Peyer's patch (tissue), 4 donors: ENCODE results near the gene KCNK2. TPM values are rescaled to one million over a fixed set of nuclear protein-coding genes. Genes with fewer than 3 reads are reported as not detected.
"Not testable (repeated sequence)": the region's sequence is repeated elsewhere in the genome, so short reads cannot be mapped to it uniquely, and the experiment has no call there.

Experiments used
- DNase-seq, 3 donors: peaks; one replicate each; pipeline ENCODE4 v3.0.0-alpha.2; 2017 to 2019
- H3K27ac ChIP-seq, 4 donors: fragments of 200-600 bp; sonication (generic); one replicate each; pipeline ENCODE4 v1.5.1; 2016 to 2019
- H3K27me3 ChIP-seq, 2 donors: fragments of 200-600 bp; sonication (generic); one replicate each; pipeline ENCODE4 v1.5.1; 2019
- H3K36me3 ChIP-seq, 3 donors: fragments of 200-600 bp; sonication (generic); one replicate each; pipeline ENCODE4 v1.5.1; 2016 to 2019
- H3K4me1 ChIP-seq, 4 donors: fragments of 200-600 bp; sonication (generic); one replicate each; pipeline ENCODE4 v1.5.1; 2016 to 2019
- H3K4me3 ChIP-seq, 4 donors: fragments of 200-600 bp; sonication (generic); 1 replicate in 3 of 4; 2 replicates in 1 of 4; pipeline ENCODE4 v1.5.1; 2016 to 2019; ENCODE audit warnings: mild to moderate bottlenecking in 1 of 4
- H3K9me3 ChIP-seq, 4 donors: fragments of 200-600 bp; sonication (generic); one replicate each; pipeline ENCODE4 v1.5.1; 2016 to 2019; ENCODE audit warnings: mild to moderate bottlenecking in 1 of 4
- CTCF ChIP-seq, 6 experiments: fragments of 450-650 bp in 4 of 6; fragments of 200-600 bp in 2 of 6; sonication (generic) in 1 of 6; IDR thresholded peaks; one replicate each; pipeline ENCODE4 v1.5.1; 2017 to 2019; ENCODE audit warnings: antibody characterized with exemption in 6 of 6, mild to moderate bottlenecking in 3 of 6, moderate library complexity in 1 of 6
- POLR2A ChIP-seq, 2 donors: fragments of 450-650 bp; IDR thresholded peaks; one replicate each; pipeline ENCODE4 v1.5.1; 2017; ENCODE audit warnings: antibody characterized with exemption in 2 of 2, mild to moderate bottlenecking in 2 of 2, moderate library complexity in 2 of 2
- total RNA-seq, 4 donors: library from RNA; depleted of rRNA; stranded (reverse); fragments of >200 nt; gene quantifications; one replicate each; pipeline ENCODE4 v1.1.0, GENCODE V29; 2016

KCNK2 gene
- total RNA-seq, 4 donors from 2014 or later, result 0.53 to 0.94 (median 0.57) TPM; not detected in 1

- Histone ChIP-seq H3K27me3 (no peaks in the 10 kb centered on the region), H3K9me3 (no peaks in the 10 kb centered on the region), H3K4me1 (no peaks in the 10 kb centered on the region), H3K36me3 (no peaks in the 10 kb centered on the region), H3K4me3 (no peak overlapping the region), H3K27ac (no peak overlapping the region)
- no peak for DNase-seq
- TF ChIP-seq CTCF (IDR thresholded peaks at IDR 0.05) (no peak), POLR2A (IDR thresholded peaks at IDR 0.05) (no peak)
Observed at GRCh38 chr1:215147024-215147423, 64.5 kb downstream of the KCNK2 start.

DNA sequence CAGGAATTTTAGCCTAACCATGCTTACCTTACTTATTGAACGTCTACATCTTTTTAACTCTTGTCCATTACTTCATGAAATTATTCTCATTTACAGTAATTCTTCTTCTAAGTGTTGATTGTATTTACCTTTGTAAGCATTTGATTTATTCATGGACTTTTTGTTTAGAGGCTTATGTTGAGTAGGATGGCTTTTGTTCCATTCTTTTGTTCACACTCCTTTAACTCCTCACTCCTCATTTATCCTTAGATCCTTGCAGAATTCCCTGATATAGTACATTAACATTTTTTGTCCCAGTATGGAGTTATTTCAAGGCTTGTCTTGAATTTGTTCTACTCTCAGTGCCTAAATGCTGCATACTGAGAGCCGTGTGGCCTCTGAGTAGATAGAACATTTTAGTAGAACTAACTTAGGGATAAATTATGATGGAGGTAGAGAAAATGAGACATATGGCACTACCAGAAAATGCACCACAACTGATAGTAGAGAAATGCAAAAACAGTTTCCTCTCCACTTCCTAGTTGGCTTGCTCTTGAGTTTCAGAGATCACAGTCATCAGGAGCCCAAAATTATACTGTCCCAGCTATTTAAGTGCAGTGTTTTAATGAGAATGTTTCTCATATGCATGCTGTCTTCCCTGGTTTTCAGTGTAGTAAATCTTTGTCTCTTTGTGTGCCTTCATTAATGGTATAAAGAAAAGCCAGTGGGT lies 69.5 kb downstream of the KCNK2 start:
- TF ChIP-seq POLR2A (IDR thresholded peaks at IDR 0.05) (no peak), CTCF (IDR thresholded peaks at IDR 0.05) (no peak)
- DNase-seq, result no peak

DNA sequence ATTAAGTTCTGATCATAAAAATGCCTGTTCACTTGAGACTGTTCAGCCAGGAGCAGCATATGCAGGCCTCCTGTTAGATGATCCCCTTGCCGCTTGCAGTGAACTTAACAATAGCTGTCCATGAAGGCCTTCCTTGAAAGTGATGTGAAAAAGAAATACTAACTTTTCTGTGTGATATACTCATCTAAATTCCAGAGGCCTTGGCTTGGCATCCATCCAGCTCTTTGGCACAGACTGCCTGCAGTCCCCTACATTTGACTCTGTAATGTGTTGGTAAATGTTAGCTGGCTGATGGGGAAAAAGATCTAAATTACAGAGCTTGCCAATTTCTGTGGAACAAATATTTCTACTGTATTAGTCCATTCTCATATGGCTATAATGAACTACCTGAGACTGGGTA lies 73.7 kb downstream of the KCNK2 start:
- TF ChIP-seq CTCF (IDR thresholded peaks at IDR 0.05) (no peak), POLR2A (IDR thresholded peaks at IDR 0.05) (no peak)
- no peak overlapping the region for H3K27ac ChIP-seq
- H3K9me3 ChIP-seq, result no peaks in the 10 kb centered on the region
- no peaks in the 10 kb centered on the region for H3K4me1 ChIP-seq
- no peak for DNase-seq
- H3K27me3 ChIP-seq, result no peaks in the 10 kb centered on the region
- H3K36me3 ChIP-seq, result no peaks in the 10 kb centered on the region
- H3K4me3 ChIP-seq, result no peak overlapping the region

More for the DNA sequence above, 69.5 kb downstream of the KCNK2 start:
- no peak overlapping the region for H3K4me3 ChIP-seq
- H3K36me3 ChIP-seq, result no peaks in the 10 kb centered on the region
- H3K9me3 ChIP-seq, result no peaks in the 10 kb centered on the region
- no peaks in the 10 kb centered on the region for H3K27me3 ChIP-seq
- no peak overlapping the region for H3K27ac ChIP-seq
- no peaks in the 10 kb centered on the region for H3K4me1 ChIP-seq

- Histone ChIP-seq H3K27ac (no peak overlapping the region), H3K9me3 (no peaks in the 10 kb centered on the region), H3K4me1 (no peaks in the 10 kb centered on the region), H3K4me3 (no peak overlapping the region), H3K36me3 (no peaks in the 10 kb centered on the region), H3K27me3 (no peaks in the 10 kb centered on the region)
- no peak for DNase-seq
- TF ChIP-seq POLR2A (IDR thresholded peaks at IDR 0.05), result no peak
- no peak for TF ChIP-seq CTCF (IDR thresholded peaks at IDR 0.05)
Observed at GRCh38 chr1:215160351-215160750, 77.8 kb downstream of the KCNK2 start.

GRCh38 chr1:215163144-215163543 lies 80.6 kb downstream of the KCNK2 start:
- DNase-seq, H3K4me3 ChIP-seq, H3K9me3 ChIP-seq, H3K36me3 ChIP-seq, H3K4me1 ChIP-seq, H3K27me3 ChIP-seq, H3K27ac ChIP-seq: not testable (repeated sequence)

- no peak overlapping the region for H3K4me3 ChIP-seq
- no peak overlapping the region for H3K27ac ChIP-seq
- TF ChIP-seq CTCF (IDR thresholded peaks at IDR 0.05), result no peak
- TF ChIP-seq POLR2A (IDR thresholded peaks at IDR 0.05), result no peak
- no peak for DNase-seq
- H3K9me3 ChIP-seq, result no peaks in the 10 kb centered on the region
- H3K4me1 ChIP-seq, result no peaks in the 10 kb centered on the region
- no peaks in the 10 kb centered on the region for H3K27me3 ChIP-seq
- H3K36me3 ChIP-seq, result no peaks in the 10 kb centered on the region
Observed at GRCh38 chr1:215166886-215167285, 84.3 kb downstream of the KCNK2 start.
